Mesenchymal stem cell (in vitro differentiated cells and primary cell): ENCODE data around the gene C10orf62.
A peak's percentile ranks its signal among the peaks of the same experiment; 100 is the strongest.
"Not testable (repeated sequence)": the region's sequence is repeated elsewhere in the genome, so short reads cannot be mapped to it uniquely, and the experiment has no call there.

Experiments
- DNase-seq: peaks from one replicate; pipeline ENCODE4 v3.0.0-alpha.2; 2013
- H2AFZ ChIP-seq: one replicate; pipeline ENCODE4 v1.6.1; 2013; ENCODE audit warnings: low read depth, mild to moderate bottlenecking, control low read depth, inconsistent platforms, low read length, moderate library complexity
- H2AK5ac ChIP-seq: 2 replicates; pipeline ENCODE4 v1.6.1; 2013; ENCODE audit warnings: low read length, moderate library complexity, mild to moderate bottlenecking, inconsistent platforms; ENCODE audit not compliant: severe bottlenecking
- H2BK120ac ChIP-seq: one replicate; pipeline ENCODE4 v1.6.1; 2013; ENCODE audit warnings: low read depth, mild to moderate bottlenecking, inconsistent platforms, low read length, moderate library complexity
- H2BK12ac ChIP-seq, 2 experiments: one replicate each; pipeline ENCODE4 v1.6.1; 2013; ENCODE audit warnings: inconsistent platforms in 2 of 2, low read length in 2 of 2, mild to moderate bottlenecking in 2 of 2, moderate library complexity in 2 of 2, control low read depth in 1 of 2
- H2BK15ac ChIP-seq: one replicate; pipeline ENCODE4 v1.6.1; 2013; ENCODE audit warnings: mild to moderate bottlenecking, low read depth, inconsistent platforms; ENCODE audit not compliant: poor library complexity, severe bottlenecking
- H2BK5ac ChIP-seq: 2 replicates; pipeline ENCODE4 v1.6.1; 2013; ENCODE audit warnings: low read depth, mild to moderate bottlenecking, low read length, control low read depth, inconsistent platforms; ENCODE audit not compliant: poor library complexity, severe bottlenecking
- H3K14ac ChIP-seq, 2 experiments: one replicate each; pipeline ENCODE4 v1.6.1; 2013; ENCODE audit warnings: inconsistent platforms in 2 of 2, low read length in 2 of 2, control low read depth in 1 of 2, mild to moderate bottlenecking in 1 of 2, moderate library complexity in 1 of 2
- H3K18ac ChIP-seq, 2 experiments: one replicate each; pipeline ENCODE4 v1.6.1; 2013; ENCODE audit warnings: inconsistent platforms in 2 of 2, low read length in 2 of 2, control low read depth in 1 of 2, low read depth in 1 of 2, mild to moderate bottlenecking in 1 of 2
- H3K23ac ChIP-seq, 2 experiments: one replicate each; pipeline ENCODE4 v1.6.1; 2013; ENCODE audit warnings: inconsistent platforms in 2 of 2, low read length in 2 of 2, mild to moderate bottlenecking in 2 of 2, moderate library complexity in 2 of 2, control low read depth in 1 of 2
- H3K27ac ChIP-seq: 2 replicates; pipeline ENCODE4 v1.5.1; 2013; ENCODE audit warnings: mild to moderate bottlenecking, moderate library complexity, low read length, control low read depth, inconsistent platforms; ENCODE audit not compliant: poor library complexity, severe bottlenecking
- H3K27me3 ChIP-seq, 2 experiments: 2 replicates each; pipeline versions ENCODE4 v1.6.1 to v1.7.0; 2013; ENCODE audit warnings: low read length in 2 of 2, mild to moderate bottlenecking in 2 of 2, moderate library complexity in 2 of 2, control low read depth in 1 of 2, inconsistent platforms in 1 of 2; ENCODE audit not compliant: control insufficient read depth in 1 of 2, insufficient read depth in 1 of 2
- H3K36me3 ChIP-seq, 2 experiments: 2 replicates each; pipeline versions ENCODE4 v1.6.1 to v1.7.0; 2013; ENCODE audit warnings: low read length in 2 of 2, control low read depth in 1 of 2, inconsistent platforms in 1 of 2, low read depth in 1 of 2, mild to moderate bottlenecking in 1 of 2; ENCODE audit not compliant: insufficient read depth in 2 of 2, control insufficient read depth in 1 of 2
- H3K4ac ChIP-seq, 2 experiments: one replicate each; pipeline ENCODE4 v1.6.1; 2013; ENCODE audit warnings: inconsistent platforms in 2 of 2, low read length in 2 of 2, mild to moderate bottlenecking in 2 of 2, moderate library complexity in 2 of 2, control low read depth in 1 of 2, low read depth in 1 of 2
- H3K4me1 ChIP-seq: 2 replicates; pipeline ENCODE4 v1.6.1; 2013; ENCODE audit warnings: low read depth, low read length, control low read depth; ENCODE audit not compliant: control insufficient read depth, insufficient read depth
- H3K4me2 ChIP-seq: 2 replicates; pipeline ENCODE4 v1.6.1; 2013; ENCODE audit warnings: low read length, mild to moderate bottlenecking, inconsistent platforms; ENCODE audit not compliant: poor library complexity, severe bottlenecking
- H3K4me3 ChIP-seq, 2 experiments: 2 replicates each; pipeline versions ENCODE4 v1.5.1 to v1.7.0; 2013; ENCODE audit warnings: low read length in 2 of 2, mild to moderate bottlenecking in 2 of 2, control low read depth in 1 of 2, low read depth in 1 of 2; ENCODE audit not compliant: insufficient read depth in 1 of 2
- H3K79me1 ChIP-seq: replicated peaks from 2 replicates; pipeline ENCODE4 v1.6.1; 2013; ENCODE audit warnings: mild to moderate bottlenecking, control low read depth, low read length, inconsistent platforms; ENCODE audit not compliant: poor library complexity, severe bottlenecking
- H3K9ac ChIP-seq: 2 replicates; pipeline ENCODE4 v1.7.0; 2013; ENCODE audit warnings: mild to moderate bottlenecking, low read length, moderate library complexity
- H3K9me3 ChIP-seq: 2 replicates; pipeline ENCODE4 v1.7.0; 2013; ENCODE audit warnings: mild to moderate bottlenecking, low read length; ENCODE audit not compliant: control insufficient read depth
- H4K8ac ChIP-seq: one replicate; pipeline ENCODE4 v1.6.1; 2013; ENCODE audit warnings: inconsistent platforms, mild to moderate bottlenecking, low read length, moderate library complexity
- H4K91ac ChIP-seq: one replicate; pipeline ENCODE4 v1.6.1; 2013; ENCODE audit warnings: mild to moderate bottlenecking, low read length, inconsistent platforms
- WGBS: methylation state at CpG from one replicate; pipeline ENCODE4 v1.1.7; 2013; ENCODE audit warnings: mixed read lengths; 5-methylcytosine and 5-hydroxymethylcytosine counted together

The C10orf62 gene

DNA sequence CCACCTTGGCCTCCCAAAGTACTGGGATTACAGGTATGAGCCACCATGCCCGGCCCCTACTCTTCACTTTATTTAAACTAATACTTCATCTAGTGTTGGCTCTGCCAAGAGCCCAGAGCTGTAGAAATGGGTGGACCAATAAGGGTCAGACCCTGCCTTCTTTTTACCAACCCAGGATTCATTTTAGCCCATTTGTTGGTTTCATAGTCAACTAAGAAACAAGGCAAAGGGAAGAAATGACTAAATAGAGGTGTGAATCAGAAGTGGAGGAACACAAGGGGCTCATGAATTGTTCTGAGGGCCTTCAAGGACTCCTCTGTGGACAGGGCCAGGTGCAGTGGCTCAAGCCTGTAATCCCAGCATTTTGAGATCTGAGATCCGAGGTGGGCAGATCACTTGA lies 15.8 kb upstream of the C10orf62 start:
- Histone ChIP-seq H3K23ac (no peak overlapping the region), H3K14ac (no peak overlapping the region), H4K91ac (no peak overlapping the region), H3K27ac (peak overlapping the region; percentile 89), H3K9ac (no peak overlapping the region), H2AK5ac (peak overlapping the region; percentile 76), H3K4ac (no peak overlapping the region), H3K4me2 (no peak overlapping the region), H2BK12ac (no peak overlapping the region), H2BK15ac (no peak overlapping the region), H4K8ac (no peak overlapping the region), H3K4me3 (no peak overlapping the region), H3K27me3 (no peaks in the 10 kb centered on the region), H3K18ac (no peak overlapping the region), H2BK5ac (no peak overlapping the region), H3K4me1 (peaks cover 53% of the 10 kb centered on the region), H3K79me1 (peaks cover 3% of the 10 kb centered on the region), H3K36me3 (peaks cover 24 to 33% of the 10 kb centered on the region in 2 experiments), H2BK120ac (no peak overlapping the region), H2AFZ (no peak overlapping the region), H3K9me3 (no peaks in the 10 kb centered on the region)
- DNase-seq = no peak
- WGBS = 63% methylated on average over 2 of the region's 2 CpGs

DNA sequence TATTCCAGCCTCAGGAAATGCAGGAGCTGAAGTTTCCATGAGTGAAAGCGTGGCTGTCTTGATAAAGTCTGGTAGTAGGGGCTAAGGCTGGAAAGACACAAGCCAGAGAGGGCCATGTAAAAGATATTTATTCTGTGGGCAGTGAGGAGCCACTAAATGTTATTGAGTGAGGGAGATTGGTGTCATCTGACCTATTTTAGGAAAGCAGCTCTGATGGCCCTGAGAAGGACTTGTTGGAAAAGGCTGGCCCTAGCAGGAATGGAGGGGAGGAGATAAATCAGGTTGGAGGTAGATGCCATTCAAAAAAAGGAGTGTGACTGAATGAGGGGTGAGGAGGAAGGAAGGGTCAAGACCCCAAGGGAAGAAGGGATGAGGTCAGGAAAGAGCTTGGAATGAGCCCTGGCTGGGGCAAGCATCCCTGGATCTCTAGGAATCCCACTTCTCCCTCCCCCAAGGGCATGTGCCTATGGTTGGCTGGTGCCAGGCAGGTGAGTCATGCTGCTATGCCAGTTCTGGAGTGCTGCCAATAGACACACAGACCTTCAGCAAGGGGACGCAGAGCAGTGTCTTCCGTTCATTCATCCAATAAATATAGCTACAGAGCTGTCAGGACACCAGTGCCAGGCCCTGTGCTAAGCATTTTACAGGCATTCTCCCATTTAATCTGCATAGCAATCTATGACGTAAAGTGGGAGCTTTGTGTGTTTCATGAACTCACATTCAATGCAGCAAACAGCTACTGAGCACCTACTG lies 15.0 kb upstream of the C10orf62 start:
- Histone ChIP-seq H2BK12ac (no peak overlapping the region), H3K27ac (peak overlapping the region; percentile 89), H3K4me1 (peaks cover 53% of the 10 kb centered on the region), H3K4me2 (no peak overlapping the region), H2AFZ (no peak overlapping the region), H3K9ac (no peak overlapping the region), H3K9me3 (no peaks in the 10 kb centered on the region), H3K23ac (no peak overlapping the region), H2BK15ac (no peak overlapping the region), H4K91ac (peak overlapping the region; percentile 40), H2BK120ac (no peak overlapping the region), H3K4me3 (no peak overlapping the region), H2BK5ac (peak overlapping the region; percentile 95), H3K4ac (no peak overlapping the region), H3K36me3 (peaks cover 16 to 24% of the 10 kb centered on the region in 2 experiments), H2AK5ac (peak overlapping the region; percentile 97), H3K27me3 (no peaks in the 10 kb centered on the region), H4K8ac (peak overlapping the region; percentile 45), H3K18ac (no peak overlapping the region), H3K14ac (no peak overlapping the region), H3K79me1 (peaks cover 3% of the 10 kb centered on the region)
- WGBS = 59% methylated on average over 4 of the region's 4 CpGs
- DNase-seq = peak; percentile 50

DNA sequence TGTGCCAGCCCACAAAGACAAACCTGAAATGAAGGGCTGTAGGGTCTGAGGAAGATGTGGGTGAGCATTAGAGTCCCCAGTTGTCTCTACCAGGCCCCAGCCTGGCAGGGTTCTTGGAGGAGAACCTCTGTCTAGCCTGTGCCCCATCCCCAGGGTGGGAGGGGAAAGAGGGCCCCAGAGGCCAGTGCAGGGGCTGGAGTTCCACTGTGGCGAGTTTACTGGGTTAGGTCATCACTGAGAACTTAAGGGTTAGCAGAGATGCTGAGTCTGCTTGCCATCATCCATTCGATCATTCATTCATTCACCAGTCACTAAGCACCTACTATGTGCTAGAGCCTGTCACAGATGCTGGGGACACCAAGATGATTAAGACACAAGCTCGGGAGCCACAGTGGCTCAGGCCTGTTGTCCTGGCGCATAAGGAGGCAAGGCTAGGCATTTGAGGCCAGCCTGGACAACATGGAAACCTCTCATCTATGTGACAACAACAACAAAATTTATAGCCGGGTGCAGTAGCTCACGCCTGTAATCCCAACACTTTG lies 14.3 kb upstream of the C10orf62 start:
- Histone ChIP-seq H3K9me3 (no peaks in the 10 kb centered on the region), H3K23ac (no peak overlapping the region), H3K27ac (peak overlapping the region; percentile 74), H2BK15ac (no peak overlapping the region), H2BK5ac (peak overlapping the region; percentile 3), H3K27me3 (no peaks in the 10 kb centered on the region), H3K4me1 (peaks cover 51% of the 10 kb centered on the region), H2BK12ac (no peak overlapping the region), H3K14ac (peak overlapping the region in 1 of 2 experiments; percentile 85), H3K4me3 (no peak overlapping the region), H3K18ac (peak overlapping the region in 1 of 2 experiments; percentile 48), H3K9ac (no peak overlapping the region), H4K8ac (no peak overlapping the region), H2AK5ac (peak overlapping the region; percentile 46), H3K79me1 (peaks cover under 1% of the 10 kb centered on the region), H3K4me2 (no peak overlapping the region), H4K91ac (no peak overlapping the region), H3K36me3 (peaks cover 11 to 17% of the 10 kb centered on the region in 2 experiments), H3K4ac (no peak overlapping the region), H2AFZ (no peak overlapping the region), H2BK120ac (no peak overlapping the region)
- peak; percentile 26 for DNase-seq
- 91% methylated on average over 5 of the region's 6 CpGs for WGBS

DNA sequence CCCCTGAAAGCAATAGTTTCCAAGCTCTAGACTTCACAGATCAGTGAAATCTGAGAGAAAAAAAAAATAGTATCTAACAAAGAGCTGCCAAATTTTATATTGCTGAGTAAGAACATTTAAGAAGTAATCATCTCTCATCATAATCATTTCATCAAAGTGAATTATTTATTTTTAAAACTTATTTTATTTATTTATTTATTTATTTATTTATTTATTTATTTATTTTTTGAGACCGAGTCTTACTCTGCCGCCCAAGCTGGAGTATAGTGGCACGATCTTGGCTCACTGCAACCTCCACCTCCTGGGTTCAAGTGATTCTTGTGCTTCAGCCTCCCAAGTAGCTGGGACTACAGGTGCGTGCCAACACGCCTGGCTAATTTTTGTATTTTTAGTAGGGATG lies 13.0 kb upstream of the C10orf62 start:
- not testable (repeated sequence) for H2BK120ac ChIP-seq, H3K4me3 ChIP-seq, H2BK12ac ChIP-seq, H2AFZ ChIP-seq, H3K4ac ChIP-seq, H2BK15ac ChIP-seq, H4K8ac ChIP-seq, H3K9me3 ChIP-seq, H3K9ac ChIP-seq, H3K27me3 ChIP-seq, H2BK5ac ChIP-seq, H3K14ac ChIP-seq, H3K27ac ChIP-seq, H2AK5ac ChIP-seq, H3K18ac ChIP-seq, H4K91ac ChIP-seq, H3K36me3 ChIP-seq, H3K79me1 ChIP-seq, H3K23ac ChIP-seq, DNase-seq, H3K4me2 ChIP-seq
- WGBS = 50% methylated on average over 5 of the region's 5 CpGs
- H3K4me1 ChIP-seq = peaks cover 40% of the 10 kb centered on the region
